Transverse colon (tissue), 4 donors: Measurements from ENCODE around the gene OLFML2B.

Experiments
- CTCF ChIP-seq, 5 experiments: fragments of 200-600 bp in 3 of 5; fragments of 450-650 bp in 2 of 5; sonication (generic) in 3 of 5; IDR thresholded peaks; 1 replicate in 2 of 5; 2 replicates in 3 of 5; pipeline ENCODE4 v1.5.1; 2016 to 2017; ENCODE audit warnings: antibody characterized with exemption in 5 of 5, inconsistent platforms in 3 of 5, mild to moderate bottlenecking in 2 of 5, moderate library complexity in 1 of 5
- EP300 ChIP-seq: sonication (generic); formaldehyde crosslinking; IDR thresholded peaks from one replicate; pipeline ENCODE4 v1.6.1; 2017; ENCODE audit warnings: antibody characterized with exemption, low read depth
- POLR2A ChIP-seq: fragments of 450-650 bp; IDR thresholded peaks from one replicate; pipeline ENCODE4 v1.6.1; 2016; ENCODE audit warnings: antibody characterized with exemption, mild to moderate bottlenecking, moderate library complexity
- POLR2AphosphoS5 ChIP-seq, 3 donors: sonication (generic); formaldehyde crosslinking; IDR thresholded peaks; one replicate each; pipeline ENCODE4 v1.6.1; 2016; ENCODE audit warnings: antibody characterized with exemption in 3 of 3

DNA sequence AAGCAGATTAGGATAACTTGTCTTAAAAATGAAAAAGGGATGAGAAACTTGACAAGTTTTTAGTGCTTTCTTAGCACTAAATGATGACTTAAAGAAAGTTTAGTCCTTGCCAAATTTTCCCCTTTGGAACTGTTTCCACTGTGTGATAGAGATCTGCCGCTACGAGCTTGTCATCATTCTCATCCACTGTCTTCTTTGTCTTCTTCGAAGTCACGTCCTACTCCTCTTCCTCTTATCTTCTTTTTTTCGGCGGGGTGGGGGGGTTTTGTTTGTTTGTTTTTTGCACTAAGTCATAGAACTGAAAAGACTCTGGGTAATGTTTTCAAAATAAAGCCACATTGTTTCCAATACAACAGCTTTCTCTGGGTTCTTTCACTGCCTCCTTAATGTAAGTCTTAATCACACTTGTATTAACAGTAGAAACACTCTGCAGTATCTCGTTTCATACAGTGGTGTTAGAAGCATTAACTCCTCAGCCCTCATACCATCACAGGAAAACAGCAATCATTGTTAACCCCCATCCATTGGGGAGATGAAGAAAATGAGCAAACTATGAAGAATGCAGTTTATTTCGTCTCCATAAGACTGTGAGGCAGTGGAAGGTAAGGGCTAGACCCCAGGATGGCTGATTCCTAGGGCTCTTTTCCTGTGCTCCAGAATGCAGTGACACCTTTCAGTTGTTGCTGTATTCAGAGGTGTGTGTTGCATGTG lies 81.8 kb downstream of the OLFML2B start:
- TF ChIP-seq CTCF (IDR thresholded peaks at IDR 0.05) (no peak), POLR2A (no peak), EP300 (no peak), POLR2AphosphoS5 (IDR thresholded peaks at IDR 0.05) (no peak)
